Psoas muscle (tissue), 8 donors: ENCODE data around the gene VWA5A. TPM values are rescaled to one million over a fixed set of nuclear protein-coding genes. Genes with fewer than 3 reads are reported as not detected.

Source experiments
- ATAC-seq, 4 donors: fragments of 200-7000 bp; cut with Tn5 transposase; one replicate each; pipeline ENCODE4 v1.9.1; 2020; ENCODE audit warnings: moderate library complexity in 3 of 4, mild to moderate bottlenecking in 2 of 4
- DNase-seq, 2 donors: peaks; one replicate each; pipeline ENCODE4 v3.0.0-alpha.2; 2020
- H3K27ac ChIP-seq: fragments of 200-600 bp; one replicate; pipeline ENCODE4 v1.8.0; 2022
- H3K27me3 ChIP-seq, 3 donors: fragments of 200-600 bp in 1 of 3; one replicate each; pipeline versions ENCODE4 v1.6.1 to v1.8.0; 2013 to 2022; ENCODE audit warnings: low read length in 2 of 3, mild to moderate bottlenecking in 2 of 3, moderate library complexity in 1 of 3; ENCODE audit not compliant: insufficient read depth in 3 of 3
- H3K36me3 ChIP-seq, 2 donors: fragments of 200-600 bp in 1 of 2; one replicate each; pipeline versions ENCODE4 v1.6.1 to v1.8.0; 2013 to 2022; ENCODE audit warnings: low read depth in 1 of 2, mild to moderate bottlenecking in 1 of 2, moderate library complexity in 1 of 2; ENCODE audit not compliant: insufficient read depth in 1 of 2
- H3K4me1 ChIP-seq: fragments of 200-600 bp; one replicate; pipeline ENCODE4 v1.8.0; 2022
- H3K4me3 ChIP-seq: fragments of 200-600 bp; one replicate; pipeline ENCODE4 v1.8.0; 2022; ENCODE audit warnings: mild to moderate bottlenecking
- H3K9me3 ChIP-seq: fragments of 200-600 bp; one replicate; pipeline ENCODE4 v1.8.0; 2022
- CTCF ChIP-seq: fragments of 200-600 bp; IDR thresholded peaks from one replicate; pipeline ENCODE4 v1.8.0; 2022; ENCODE audit warnings: antibody characterized with exemption
- WGBS, 3 donors: extraction: QIAGEN DNeasy Blood & Tissue Kit; methylation state at CpG; one replicate each; pipeline versions ENCODE4 v1.1.6 to v1.1.7; 2013; 5-methylcytosine and 5-hydroxymethylcytosine counted together
- intact Hi-C, 2 donors: fragments of 100-400 bp; cut with DNase I; formaldehyde crosslinking; loops; one replicate each; pipeline versions ENCODE4 v1.11.0 to v1.14.2; 2022
- polyA plus RNA-seq, 3 donors: library from polyadenylated mRNA; stranded (reverse); fragments of 200-250 nt; gene quantifications; one replicate each; pipeline ENCODE4 v1.2.3, GENCODE V29; 2013
- total RNA-seq, 4 donors: library from RNA; stranded (reverse); fragmentation: NEBNext Ultra II Directional in 2 of 4; extraction: Animal tissue kit (Norgen Biotek cat#: 25700) in 2 of 4; gene quantifications; one replicate each; pipeline versions ENCODE4 v1.2.1 to v1.2.4, GENCODE V29; 2021 to 2023
- donor health status: healthy with polysubstance abuse.
- donor health status: DM: no; HTN: no; CAD: no; lungs with moderate emphysema.
- donor health status: Bipolar disorder and iron deficiency.
- donor health status: healthy.
- donor health status: DM: yes; HTN: yes; CAD: no.
- donor health status: DM: no; HTN: no; CAD: no.
- donor health status: DM: no; HTN: no; CAD: no.
- donor health status: DM: yes; HTN: yes; CAD: no.

Gene VWA5A
- total and polyA plus RNA-seq, 7 donors, result 1.2 to 6.7 (median 3.4) TPM

- Histone ChIP-seq H3K27ac (no peak overlapping the region), H3K4me3 (no peak overlapping the region), H3K4me1 (no peaks in the 10 kb centered on the region), H3K9me3 (no peaks in the 10 kb centered on the region), H3K27me3 (no peaks in the 10 kb centered on the region), H3K36me3 (no peaks in the 10 kb centered on the region)
- no peak for ATAC-seq
- no peak for DNase-seq
- 43 to 69% (median 64%) methylated on average over 1 of the region's 1 CpG for WGBS, 3 donors
- intact Hi-C loops, result no loop called here
- TF ChIP-seq CTCF, result no peak
Measured at GRCh38 chr11:124179310-124179709, 64.1 kb downstream of the VWA5A start.

GRCh38 chr11:124183068-124183467, 67.8 kb downstream of the VWA5A start, which contains the start of gene OR10D3:
TSS of gene OR10D3 (plus strand) at chr11:124183345. CDS start at chr11:124185270, 1,925 bp downstream.
- Histone ChIP-seq H3K27me3 (peaks cover 0 to 2% (median 0%) of the 10 kb centered on the region in 3 donors), H3K27ac (no peak within 1 kb of the TSS), H3K36me3 (no peaks in the 10 kb centered on the region), H3K9me3 (no peaks in the 10 kb centered on the region), H3K4me3 (no peak within 1 kb of the TSS), H3K4me1 (no peaks in the 10 kb centered on the region)
- ATAC-seq (no peak), DNase-seq (no peak)
- no peak for TF ChIP-seq CTCF
- intact Hi-C loops, result no loop called here
- 20 to 24% (median 21%) methylated on average over 3 of the region's 3 CpGs for WGBS, 3 donors

GRCh38 chr11:124190298-124191139, 75.3 kb downstream of the VWA5A start:
- Histone ChIP-seq H3K4me3 (no peak overlapping the region), H3K36me3 (no peaks in the 10 kb centered on the region), H3K4me1 (no peaks in the 10 kb centered on the region), H3K27me3 (peaks cover 0 to 2% (median 0%) of the 10 kb centered on the region in 3 donors), H3K9me3 (no peaks in the 10 kb centered on the region), H3K27ac (no peak overlapping the region)
- WGBS, 3 donors, result 46 to 59% (median 53%) methylated on average over 2 of the region's 2 CpGs
- no peak for TF ChIP-seq CTCF
- no peak for ATAC-seq
- no peak for DNase-seq
- intact Hi-C loops, result loop anchor here in 1 of 2 donors (5.0 kb wide), 1 partner anchor 118 kb away; no protein-coding TSS in a partner anchor

- Histone ChIP-seq H3K4me3 (no peak overlapping the region), H3K36me3 (no peaks in the 10 kb centered on the region), H3K9me3 (no peaks in the 10 kb centered on the region), H3K27me3 (no peaks in the 10 kb centered on the region), H3K27ac (no peak overlapping the region), H3K4me1 (no peaks in the 10 kb centered on the region)
- DNase-seq (no peak), ATAC-seq (no peak)
- WGBS, 3 donors, result 53 to 64% (median 54%) methylated on average over 6 of the region's 6 CpGs
- TF ChIP-seq CTCF, result no peak
- intact Hi-C loops, result loop anchor here in 1 of 2 donors (5.0 kb wide), 1 partner anchor 121 kb away; no protein-coding TSS in a partner anchor
Measured at GRCh38 chr11:124193221-124194010, 78.2 kb downstream of the VWA5A start.
